RWPE1 (cell line): ENCODE data around the gene FAR2.

Experiments
- CTCF ChIA-PET: fragments of 350-600 bp; sonication (Branson Sonifier 250); formaldehyde crosslinking; extraction: SDS; loops from one replicate; lab custom pipeline; 2021; lab: Yijun Ruan, JAX
- POLR2A ChIA-PET: fragments of 400-600 bp; formaldehyde crosslinking; extraction: SDS; loops from one replicate; lab custom pipeline; 2020; ENCODE audit warnings: antibody characterized with exemption; ENCODE audit not compliant: low non-redundant PET; lab: Yijun Ruan, JAX
- DNase-seq: peaks from one replicate; pipeline ENCODE4 v3.0.0; 2012; ENCODE audit warnings: low spot score
- H3K27ac ChIP-seq: fragments of 450-650 bp; 2 replicates; pipeline ENCODE4 v1.5.1; 2017
- TF ChIP-seq, protein P1 (sequence below): fragments of 450-650 bp; conservative IDR thresholded peaks from 2 replicates; pipeline ENCODE4 v1.5.1; 2017; ENCODE audit warnings: low read depth, mild to moderate bottlenecking

Gene FAR2

GRCh38 chr12:29152223-29152868 lies 3.3 kb downstream of the FAR2 start:
- no peak for DNase-seq
- CTCF ChIA-PET = no interaction called here
- H3K27ac ChIP-seq = no peak overlapping the region
- TF ChIP-seq, protein P1, sequence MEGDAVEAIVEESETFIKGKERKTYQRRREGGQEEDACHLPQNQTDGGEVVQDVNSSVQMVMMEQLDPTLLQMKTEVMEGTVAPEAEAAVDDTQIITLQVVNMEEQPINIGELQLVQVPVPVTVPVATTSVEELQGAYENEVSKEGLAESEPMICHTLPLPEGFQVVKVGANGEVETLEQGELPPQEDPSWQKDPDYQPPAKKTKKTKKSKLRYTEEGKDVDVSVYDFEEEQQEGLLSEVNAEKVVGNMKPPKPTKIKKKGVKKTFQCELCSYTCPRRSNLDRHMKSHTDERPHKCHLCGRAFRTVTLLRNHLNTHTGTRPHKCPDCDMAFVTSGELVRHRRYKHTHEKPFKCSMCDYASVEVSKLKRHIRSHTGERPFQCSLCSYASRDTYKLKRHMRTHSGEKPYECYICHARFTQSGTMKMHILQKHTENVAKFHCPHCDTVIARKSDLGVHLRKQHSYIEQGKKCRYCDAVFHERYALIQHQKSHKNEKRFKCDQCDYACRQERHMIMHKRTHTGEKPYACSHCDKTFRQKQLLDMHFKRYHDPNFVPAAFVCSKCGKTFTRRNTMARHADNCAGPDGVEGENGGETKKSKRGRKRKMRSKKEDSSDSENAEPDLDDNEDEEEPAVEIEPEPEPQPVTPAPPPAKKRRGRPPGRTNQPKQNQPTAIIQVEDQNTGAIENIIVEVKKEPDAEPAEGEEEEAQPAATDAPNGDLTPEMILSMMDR = no peak
- POLR2A ChIA-PET = no interaction called here

GRCh38 chr12:29152981-29153630 lies 4.0 kb downstream of the FAR2 start:
- H3K27ac ChIP-seq = no peak overlapping the region

DNA sequence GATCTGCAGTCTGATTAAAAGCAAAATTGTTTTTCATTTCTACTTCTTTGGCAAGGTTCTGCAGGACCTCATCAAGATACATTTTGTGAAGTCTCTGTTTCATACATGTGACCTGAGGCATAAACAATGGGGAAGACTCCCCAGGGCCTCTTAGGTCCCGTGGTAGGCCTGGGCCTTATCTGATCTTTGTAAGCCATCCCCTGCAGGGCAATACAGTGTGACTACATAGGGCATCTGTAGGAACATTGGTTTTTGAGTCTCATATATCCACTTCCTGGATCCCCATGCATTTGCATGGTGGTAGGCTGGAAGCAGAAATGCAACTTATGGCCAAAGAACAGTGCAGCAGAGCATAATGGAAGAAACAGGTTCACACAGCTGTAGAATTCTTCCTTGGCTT lies 6.0 kb downstream of the FAR2 start:
- CTCF ChIA-PET = no interaction called here
- H3K27ac ChIP-seq = no peak overlapping the region
- TF ChIP-seq, protein P1 = no peak
- POLR2A ChIA-PET = no interaction called here
- DNase-seq = no peak

More at GRCh38 chr12:29152981-29153630, 4.0 kb downstream of the FAR2 start:
- ChIA-PET CTCF (no interaction called here), POLR2A (no interaction called here)
- TF ChIP-seq, protein P1 = no peak
- DNase-seq = no peak

DNA sequence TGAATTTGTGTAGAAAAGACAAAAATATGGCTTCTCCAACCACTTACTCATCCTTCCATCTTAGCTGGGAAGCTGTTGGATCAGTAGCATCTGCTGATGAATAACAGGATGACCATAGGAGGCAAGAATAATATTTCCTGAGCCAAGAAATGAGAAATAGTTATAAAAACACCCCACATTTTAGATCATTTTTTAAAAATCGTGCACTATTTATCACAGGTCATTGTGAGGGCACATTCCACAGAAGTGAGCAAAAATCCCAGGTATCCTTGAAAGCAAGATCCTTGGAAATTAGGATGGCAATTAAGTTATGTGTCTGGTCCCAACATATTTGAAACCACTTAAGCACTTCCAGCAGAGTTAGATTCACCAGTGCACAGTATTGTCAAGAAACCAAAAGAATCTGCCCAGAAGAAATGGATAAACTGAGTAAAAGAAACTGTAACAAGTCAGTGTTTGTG lies 8.4 kb downstream of the FAR2 start:
- no peak for DNase-seq
- ChIA-PET POLR2A (interaction anchor here (0.7 kb wide), 1 partner anchor 18 kb away, joined by 3 read pairs; no protein-coding TSS in a partner anchor), CTCF (interaction anchor here (0.7 kb wide), 1 partner anchor 160 kb away, joined by 3 read pairs; no protein-coding TSS in a partner anchor)
- no peak overlapping the region for H3K27ac ChIP-seq
- TF ChIP-seq, protein P1 = no peak

DNA sequence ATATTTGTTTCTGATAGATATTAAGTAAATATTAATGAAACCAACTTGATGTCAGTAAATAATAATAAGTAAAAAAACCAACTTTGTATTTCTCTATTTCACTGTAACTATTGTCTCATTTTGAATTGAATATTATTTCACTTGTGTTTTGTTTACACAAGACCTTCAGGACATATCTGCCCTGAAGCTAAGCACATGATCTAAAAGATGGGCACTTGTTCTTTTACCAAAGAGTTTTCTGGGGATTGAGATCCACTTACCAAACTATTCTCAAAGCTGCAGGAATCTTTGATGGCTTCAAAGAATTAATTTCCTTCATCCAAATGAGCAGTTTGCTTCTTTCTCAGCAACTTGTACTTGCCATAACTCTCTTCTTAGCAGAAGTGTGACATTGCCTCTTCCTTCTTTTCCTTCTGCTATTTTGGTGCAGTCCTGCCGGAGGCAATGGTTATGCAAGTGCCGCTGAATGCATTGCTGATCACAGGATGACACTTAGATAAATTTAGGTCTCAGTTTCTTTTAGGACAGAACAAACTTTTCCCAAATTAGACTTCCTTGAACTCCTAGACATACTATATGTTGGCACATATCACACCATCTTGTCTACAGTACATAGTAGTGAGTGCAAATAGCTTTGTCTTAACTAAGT lies 9.2 kb downstream of the FAR2 start:
- TF ChIP-seq, protein P1 = no peak
- DNase-seq = no peak
- H3K27ac ChIP-seq = no peak overlapping the region
- ChIA-PET CTCF (no interaction called here), POLR2A (no interaction called here)

- CTCF ChIA-PET = interaction anchor here (0.6 kb wide), 1 partner anchor 468 kb away, joined by 3 read pairs; no protein-coding TSS in a partner anchor
Observed at GRCh38 chr12:29159661-29160060, 10.6 kb downstream of the FAR2 start.

More at GRCh38 chr12:29159661-29160060, 10.6 kb downstream of the FAR2 start:
- no peak overlapping the region for H3K27ac ChIP-seq
- TF ChIP-seq, protein P1 = no peak
- POLR2A ChIA-PET = no interaction called here
- DNase-seq = no peak
